GM12878 (cell line): Measurements from ENCODE around the gene COL4A2. TPM values are rescaled to one million over a fixed set of nuclear protein-coding genes. Genes with fewer than 3 reads are reported as not detected.

Source experiments
- ATAC-seq: fragments of 200-7000 bp; cut with Tn5 transposase; 3 replicates; pipeline ENCODE4 v1.9.1; 2020; ENCODE audit warnings: mild to moderate bottlenecking, moderate library complexity
- BruUV-seq: library from RNA; stranded (reverse); fragments of 400-500 nt; replicated peaks from 2 replicates; lab custom pipeline; 2021; lab: Mats Ljungman, UMichigan
- CTCF ChIA-PET: fragments of 300-600 bp; sonication (Branson Sonifier 250); formaldehyde crosslinking; extraction: SDS; loops from one replicate; lab custom pipeline; 2021; ENCODE audit warnings: inconsistent platforms; lab: Yijun Ruan, JAX
- POLR2A ChIA-PET: fragments of 350-600 bp; formaldehyde crosslinking; extraction: SDS; loops from one replicate; lab custom pipeline; 2021; ENCODE audit warnings: inconsistent platforms; lab: Charles Lee
- RAD21 ChIA-PET: fragments of 300-600 bp; sonication (Branson Sonifier 250); formaldehyde crosslinking; loops from one replicate; lab custom pipeline; 2023; ENCODE audit warnings: antibody characterized with exemption; ENCODE audit not compliant: unreplicated experiment; lab: Charles Lee
- SMC1A ChIA-PET: fragments of 300-600 bp; sonication (Branson Sonifier 250); formaldehyde crosslinking; loops from one replicate; lab custom pipeline; 2023; ENCODE audit not compliant: unreplicated experiment, uncharacterized antibody; lab: Charles Lee
- DNase-seq: peaks from one replicate; pipeline ENCODE4 v3.0.0-alpha.2; 2011; ENCODE audit warnings: low read depth, low spot score
- FAIRE-seq: peaks from 3 replicates; lab custom pipeline; 2011; peaks lifted over from hg19 to GRCh38; lab: Jason Lieb, UNC
- H2AFZ ChIP-seq: 2 replicates; pipeline ENCODE4 v1.6.0; 2011; ENCODE audit warnings: low read depth, low read length, control low read depth; ENCODE audit not compliant: control insufficient read depth
- H3K27ac ChIP-seq: 2 replicates; pipeline ENCODE4 v1.5.1; 2011; ENCODE audit warnings: control low read depth; ENCODE audit not compliant: control insufficient read depth, insufficient read depth
- H3K27me3 ChIP-seq, 2 experiments: replicated peaks in 1 of 2; 2 replicates each; pipeline versions ENCODE4 v1.6.0 to v1.6.1; 2011; ENCODE audit warnings: low read length in 1 of 2; ENCODE audit not compliant: control insufficient read depth in 2 of 2, insufficient read depth in 2 of 2
- H3K36me3 ChIP-seq, 2 experiments: 2 replicates each; pipeline ENCODE4 v1.5.1; 2011; ENCODE audit warnings: low read length in 1 of 2; ENCODE audit not compliant: control insufficient read depth in 2 of 2, insufficient read depth in 2 of 2
- H3K4me1 ChIP-seq: 2 replicates; pipeline ENCODE4 v1.6.1; 2011; ENCODE audit warnings: mild to moderate bottlenecking, low read length, moderate library complexity, mixed read lengths; ENCODE audit not compliant: control insufficient read depth, insufficient read depth
- H3K4me2 ChIP-seq: 2 replicates; pipeline ENCODE4 v1.6.0; 2011; ENCODE audit warnings: control low read depth; ENCODE audit not compliant: control insufficient read depth, insufficient read depth
- H3K4me3 ChIP-seq: fragments of 200-600 bp; sonication (generic); 2 replicates; pipeline ENCODE4 v1.5.1; 2016
- H3K79me2 ChIP-seq: 2 replicates; pipeline ENCODE4 v1.6.0; 2011; ENCODE audit warnings: low read length; ENCODE audit not compliant: control insufficient read depth, insufficient read depth
- H3K9ac ChIP-seq: 2 replicates; pipeline ENCODE4 v1.8.0; 2011; ENCODE audit warnings: low read length, control low read depth, mixed read lengths; ENCODE audit not compliant: control insufficient read depth, insufficient read depth
- H3K9me3 ChIP-seq: replicated peaks from 3 replicates; pipeline ENCODE4 v1.5.1; 2011; ENCODE audit warnings: mild to moderate bottlenecking, low read length; ENCODE audit not compliant: control insufficient read depth, insufficient read depth
- H4K20me1 ChIP-seq: 2 replicates; pipeline ENCODE4 v1.6.0; 2011; ENCODE audit not compliant: control insufficient read depth, insufficient read depth
- BACH1 ChIP-seq: fragments of 450-650 bp; IDR thresholded peaks from 2 replicates; pipeline ENCODE4 v1.6.1; 2017; ENCODE audit warnings: mild to moderate bottlenecking, borderline replicate concordance
- CBFB ChIP-seq: IDR thresholded peaks from 2 replicates; pipeline ENCODE4 v1.6.1; 2016; ENCODE audit warnings: antibody characterized with exemption, low read depth
- CHD2 ChIP-seq: IDR thresholded peaks from 2 replicates; pipeline ENCODE4 v1.6.1; 2011; ENCODE audit warnings: low read depth, low read length, improper control_type of control experiment, borderline replicate concordance
- CREM ChIP-seq: IDR thresholded peaks from 2 replicates; pipeline ENCODE4 v1.6.1; 2014; ENCODE audit warnings: antibody characterized with exemption, low read depth
- EP300 ChIP-seq, 2 experiments: fragments of 150-350 bp in 1 of 2; IDR thresholded peaks; 2 replicates each; pipeline ENCODE4 v1.6.1; 2011 to 2012; ENCODE audit warnings: low read depth in 2 of 2, low read length in 2 of 2, borderline replicate concordance in 1 of 2, improper control_type of control experiment in 1 of 2, inconsistent platforms in 1 of 2; ENCODE audit not compliant: control insufficient read depth in 1 of 2
- JUND ChIP-seq: IDR thresholded peaks from 2 replicates; pipeline ENCODE4 v1.6.1; 2012; ENCODE audit warnings: low read depth, mild to moderate bottlenecking, low read length, improper control_type of control experiment, moderate library complexity
- KAT2A ChIP-seq: conservative IDR thresholded peaks from 2 replicates; pipeline ENCODE4 v1.6.1; 2011; ENCODE audit warnings: low read depth, low read length; ENCODE audit not compliant: control insufficient read depth
- KDM1A ChIP-seq: fragments of 200-600 bp; sonication (generic); IDR thresholded peaks from 2 replicates; pipeline ENCODE4 v1.6.1; 2016; ENCODE audit warnings: borderline replicate concordance
- LARP7 ChIP-seq: fragments of 450-650 bp; IDR thresholded peaks from 2 replicates; pipeline ENCODE4 v1.6.1; 2017; ENCODE audit warnings: mild to moderate bottlenecking
- MEF2B ChIP-seq: fragments of 450-650 bp; IDR thresholded peaks from 2 replicates; pipeline ENCODE4 v1.6.1; 2018; ENCODE audit warnings: mild to moderate bottlenecking, moderate library complexity; ENCODE audit not compliant: partially characterized antibody, poor library complexity, severe bottlenecking
- PAX5 ChIP-seq: IDR thresholded peaks from 2 replicates; pipeline ENCODE4 v1.6.1; 2011; ENCODE audit warnings: low read depth, low read length, borderline replicate concordance
- PAX8 ChIP-seq: fragments of 450-650 bp; IDR thresholded peaks from 2 replicates; pipeline ENCODE4 v1.6.1; 2017; ENCODE audit warnings: mild to moderate bottlenecking, moderate library complexity
- SMAD5 ChIP-seq: IDR thresholded peaks from 2 replicates; pipeline ENCODE4 v1.6.1; 2016; ENCODE audit warnings: antibody characterized with exemption, low read depth
- SPI1 ChIP-seq: IDR thresholded peaks from 2 replicates; pipeline ENCODE4 v1.6.1; 2011; ENCODE audit warnings: low read depth, mild to moderate bottlenecking, low read length, moderate library complexity, borderline replicate concordance; ENCODE audit not compliant: insufficient read depth
- SREBF2 ChIP-seq: IDR thresholded peaks from 2 replicates; pipeline ENCODE4 v1.6.1; 2012; ENCODE audit warnings: mild to moderate bottlenecking, low read length
- YBX1 ChIP-seq: fragments of 450-650 bp; IDR thresholded peaks from 2 replicates; pipeline ENCODE4 v1.6.1; 2016; ENCODE audit warnings: antibody characterized with exemption
- ZNF274 ChIP-seq: IDR thresholded peaks from one replicate; pipeline ENCODE4 v1.8.0; 2011; ENCODE audit not compliant: insufficient read length, insufficient read depth
- WGBS: methylation state at CpG from one replicate; pipeline ENCODE4 v1.1.6; 2016; ENCODE audit warnings: low lambda C conversion rate; ENCODE audit not compliant: insufficient replicate concordance, insufficient coverage; ENCODE audit errors: missing lambda C conversion rate; 5-methylcytosine and 5-hydroxymethylcytosine counted together
- in situ Hi-C: fragments of 300-500 bp; cut with MboI; formaldehyde crosslinking; loops from 9 replicates; pipeline ENCODE4 v1.14.3; 2018; ENCODE audit warnings: mixed read lengths
- intact Hi-C: fragments of 100-400 bp; cut with micrococcal nuclease; formaldehyde crosslinking; loops from one replicate; pipeline ENCODE4 v1.14.2; 2022; ENCODE audit not compliant: unreplicated experiment
- polyA plus RNA-seq, 11 experiments: library from polyadenylated mRNA; depleted of rRNA in 4 of 11; unstranded in 6 of 11; stranded (reverse) in 5 of 11; fragments of >200 nt; fragmentation: Nextera tagmentation in 4 of 11; fragmentation: Illumina TruSeq in 1 of 11; extraction: Ambion mirVana in 4 of 11; extraction: Trizol in 1 of 11; gene quantifications; 1 replicate in 1 of 11; 2 replicates in 10 of 11; pipeline versions ENCODE4 v1.2.1 to v1.2.3, GENCODE V29; 2011 to 2016; ENCODE audit warnings: inconsistent platforms in 2 of 11, missing spikeins in 2 of 11, low read depth in 1 of 11
- total RNA-seq, 4 experiments: library from RNA; depleted of rRNA in 3 of 4; stranded (reverse); fragments of >200 nt in 3 of 4; fragmentation: Illumina TruSeq in 1 of 4; extraction: Trizol in 1 of 4; gene quantifications; 2 replicates each; pipeline versions ENCODE4 v1.2.1 to v1.2.3, GENCODE V29; 2013 to 2021
- TF ChIP-seq, protein P1 (sequence below): fragments of 450-650 bp; IDR thresholded peaks from 2 replicates; pipeline ENCODE4 v1.6.1; 2017; ENCODE audit warnings: antibody characterized with exemption, mild to moderate bottlenecking, moderate library complexity
- TF ChIP-seq, protein P2 (sequence below): fragments of 150-350 bp; IDR thresholded peaks from 2 replicates; pipeline ENCODE4 v1.6.1; 2014; ENCODE audit warnings: mild to moderate bottlenecking, low read depth, low read length

Gene COL4A2
- total and polyA plus RNA-seq, 10 of the 15 experiments (the other 5 are each of a cell fraction or from before 2014, with no cell fraction given), result 0.16 to 1.6 (median 0.62) TPM; not detected in 3

DNA sequence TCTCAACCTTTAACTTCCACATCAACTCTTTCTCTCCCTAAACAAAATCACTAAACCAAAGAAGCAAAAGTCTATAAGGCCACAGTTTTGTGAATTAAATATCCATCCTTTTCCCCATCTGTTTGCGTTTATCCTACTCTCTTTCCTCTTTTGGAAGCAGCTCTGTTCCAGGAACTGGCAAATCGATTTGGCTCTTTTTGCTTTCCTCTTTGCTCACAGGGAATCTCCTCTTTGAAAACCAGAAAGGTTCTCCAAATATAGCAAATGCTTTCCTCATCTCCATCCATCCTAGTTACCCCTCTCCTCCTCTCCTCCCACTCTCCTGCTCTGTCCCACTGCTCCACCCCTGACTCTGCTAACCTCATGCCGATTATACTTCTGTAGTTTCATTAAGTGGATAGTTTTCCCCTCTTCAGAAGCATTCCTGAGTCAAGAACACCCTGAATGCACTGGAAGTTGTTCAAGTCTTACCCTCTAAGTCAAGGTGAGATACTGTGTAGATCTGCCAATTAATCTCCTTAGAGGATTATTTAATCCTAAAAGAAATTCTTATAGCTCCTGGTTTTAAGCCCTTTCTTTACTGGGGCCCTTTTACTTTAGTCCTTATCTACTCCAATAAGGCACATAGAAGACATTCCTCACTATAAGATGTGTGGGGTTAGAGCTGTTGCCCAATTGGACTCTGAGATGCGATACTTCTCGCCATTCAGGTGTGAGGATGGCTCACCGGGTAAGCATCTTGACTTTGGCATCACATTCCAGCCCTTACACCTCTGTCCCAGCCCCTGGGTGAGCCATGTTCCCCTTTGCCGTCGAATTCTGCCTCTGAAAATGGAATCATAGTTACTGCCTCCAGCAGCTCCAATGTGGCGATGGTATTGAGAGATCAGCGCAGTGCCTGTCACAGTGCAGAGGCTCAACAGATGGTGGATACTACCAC is 67.6 kb downstream of the COL4A2 start (continued):
- TF ChIP-seq, protein P1, sequence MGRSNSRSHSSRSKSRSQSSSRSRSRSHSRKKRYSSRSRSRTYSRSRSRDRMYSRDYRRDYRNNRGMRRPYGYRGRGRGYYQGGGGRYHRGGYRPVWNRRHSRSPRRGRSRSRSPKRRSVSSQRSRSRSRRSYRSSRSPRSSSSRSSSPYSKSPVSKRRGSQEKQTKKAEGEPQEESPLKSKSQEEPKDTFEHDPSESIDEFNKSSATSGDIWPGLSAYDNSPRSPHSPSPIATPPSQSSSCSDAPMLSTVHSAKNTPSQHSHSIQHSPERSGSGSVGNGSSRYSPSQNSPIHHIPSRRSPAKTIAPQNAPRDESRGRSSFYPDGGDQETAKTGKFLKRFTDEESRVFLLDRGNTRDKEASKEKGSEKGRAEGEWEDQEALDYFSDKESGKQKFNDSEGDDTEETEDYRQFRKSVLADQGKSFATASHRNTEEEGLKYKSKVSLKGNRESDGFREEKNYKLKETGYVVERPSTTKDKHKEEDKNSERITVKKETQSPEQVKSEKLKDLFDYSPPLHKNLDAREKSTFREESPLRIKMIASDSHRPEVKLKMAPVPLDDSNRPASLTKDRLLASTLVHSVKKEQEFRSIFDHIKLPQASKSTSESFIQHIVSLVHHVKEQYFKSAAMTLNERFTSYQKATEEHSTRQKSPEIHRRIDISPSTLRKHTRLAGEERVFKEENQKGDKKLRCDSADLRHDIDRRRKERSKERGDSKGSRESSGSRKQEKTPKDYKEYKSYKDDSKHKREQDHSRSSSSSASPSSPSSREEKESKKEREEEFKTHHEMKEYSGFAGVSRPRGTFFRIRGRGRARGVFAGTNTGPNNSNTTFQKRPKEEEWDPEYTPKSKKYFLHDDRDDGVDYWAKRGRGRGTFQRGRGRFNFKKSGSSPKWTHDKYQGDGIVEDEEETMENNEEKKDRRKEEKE, result no peak

- Histone ChIP-seq H3K4me2 (no peak overlapping the region), H3K9me3 (no peaks in the 10 kb centered on the region; the same call in 2 of the 3 replicates), H3K27ac (no peak overlapping the region), H3K27me3 (peaks cover 0 to 5% of the 10 kb centered on the region in 2 experiments; a peak in 2 of 4 replicates), H4K20me1 (no peaks in the 10 kb centered on the region), H3K4me1 (no peaks in the 10 kb centered on the region), H3K4me3 (no peak overlapping the region), H3K9ac (no peak overlapping the region), H3K79me2 (no peaks in the 10 kb centered on the region), H2AFZ (no peak overlapping the region), H3K36me3 (no peaks in the 10 kb centered on the region)
- DNase-seq (no peak), ATAC-seq (no peak), FAIRE-seq (no peak)
- BruUV-seq, result no TSS peak
- 61% methylated on average over 5 of the region's 5 CpGs for WGBS
- RAD21 ChIA-PET, result no interaction called here
- CTCF ChIA-PET, result no interaction called here
- SMC1A ChIA-PET, result no interaction called here
- POLR2A ChIA-PET, result no interaction called here
- in situ Hi-C loops (no loop called here), intact Hi-C loops (no loop called here)
- no peak for TF ChIP-seq SPI1
- no peak for TF ChIP-seq EP300 (IDR thresholded peaks at IDR 0.05; ENCODE audit: borderline replicate concordance in 1 of 2, control insufficient read depth in 1 of 2, low read depth in 2 of 2, low read length in 2 of 2)
- TF ChIP-seq SREBF2, result no peak
- TF ChIP-seq SMAD5, result no peak
- TF ChIP-seq CBFB, result no peak
- TF ChIP-seq, protein P2, sequence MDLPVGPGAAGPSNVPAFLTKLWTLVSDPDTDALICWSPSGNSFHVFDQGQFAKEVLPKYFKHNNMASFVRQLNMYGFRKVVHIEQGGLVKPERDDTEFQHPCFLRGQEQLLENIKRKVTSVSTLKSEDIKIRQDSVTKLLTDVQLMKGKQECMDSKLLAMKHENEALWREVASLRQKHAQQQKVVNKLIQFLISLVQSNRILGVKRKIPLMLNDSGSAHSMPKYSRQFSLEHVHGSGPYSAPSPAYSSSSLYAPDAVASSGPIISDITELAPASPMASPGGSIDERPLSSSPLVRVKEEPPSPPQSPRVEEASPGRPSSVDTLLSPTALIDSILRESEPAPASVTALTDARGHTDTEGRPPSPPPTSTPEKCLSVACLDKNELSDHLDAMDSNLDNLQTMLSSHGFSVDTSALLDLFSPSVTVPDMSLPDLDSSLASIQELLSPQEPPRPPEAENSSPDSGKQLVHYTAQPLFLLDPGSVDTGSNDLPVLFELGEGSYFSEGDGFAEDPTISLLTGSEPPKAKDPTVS, result no peak
- TF ChIP-seq LARP7, result no peak
- no peak for TF ChIP-seq PAX5
- TF ChIP-seq BACH1, result no peak
- TF ChIP-seq JUND, result no peak
- no peak for TF ChIP-seq KDM1A
- TF ChIP-seq KAT2A, result no peak
- TF ChIP-seq CHD2, result no peak
- no peak for TF ChIP-seq MEF2B
- TF ChIP-seq ZNF274, result no peak
- no peak for TF ChIP-seq YBX1
- TF ChIP-seq CREM, result no peak
- no peak for TF ChIP-seq PAX8
Measured at GRCh38 chr13:110376120-110376519, 69.0 kb downstream of the COL4A2 start.
